NT2/D1 (cell line): Measurements from ENCODE around the gene NEK2.

Experiments
- SUZ12 ChIP-seq: IDR thresholded peaks from 2 replicates; pipeline ENCODE4 v1.6.1; 2011; ENCODE audit not compliant: insufficient read length, insufficient read depth; ENCODE audit errors: extremely low read depth
- YY1 ChIP-seq: IDR thresholded peaks from 2 replicates; pipeline ENCODE4 v1.6.1; 2011; ENCODE audit not compliant: insufficient read length, insufficient read depth
- ZNF274 ChIP-seq: IDR thresholded peaks from 2 replicates; pipeline ENCODE4 v1.6.1; 2011; ENCODE audit warnings: mild to moderate bottlenecking, low read depth, low read length

DNA sequence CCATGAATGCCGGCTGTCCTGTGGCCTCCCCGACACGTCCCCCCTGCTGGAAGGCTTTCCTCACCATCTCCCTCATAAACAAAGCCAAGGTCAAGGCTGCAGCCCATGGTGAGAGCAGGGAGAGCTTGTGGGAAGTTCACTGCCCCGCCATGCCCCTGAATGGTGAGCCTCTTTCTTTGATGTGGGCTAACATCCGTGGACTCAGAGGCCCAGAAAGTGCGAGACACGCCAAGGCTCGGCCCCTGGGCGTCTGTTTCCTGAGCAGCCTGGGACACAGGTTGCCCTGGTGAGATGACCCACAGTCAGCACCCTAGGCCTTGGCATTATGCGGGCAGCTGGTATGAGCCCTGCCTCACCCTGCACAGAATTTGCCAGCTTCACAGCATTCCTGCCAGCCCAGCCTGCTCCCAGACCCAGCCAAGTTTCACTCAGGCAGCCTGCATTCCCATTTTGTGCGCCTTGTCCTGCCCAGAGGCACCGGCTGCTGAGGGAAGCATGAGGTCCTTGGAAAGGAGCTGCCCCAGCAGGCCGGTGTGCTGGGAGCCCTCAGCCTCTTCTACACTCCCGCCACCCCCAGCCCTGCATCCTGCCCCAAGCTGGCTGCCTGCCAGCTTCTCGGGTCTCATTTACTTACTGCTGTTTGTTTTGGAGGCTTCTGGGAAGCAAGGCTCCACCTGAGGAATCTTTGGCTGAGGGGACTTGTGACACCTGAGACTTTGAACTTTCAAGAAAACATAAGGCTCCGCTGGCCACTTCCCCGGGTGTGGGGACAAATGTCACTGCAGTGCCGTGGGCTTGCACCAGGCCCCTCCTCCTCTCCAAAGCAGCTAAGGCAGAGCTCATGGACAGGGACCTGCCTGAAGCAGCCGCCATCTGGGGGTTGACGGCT, 31.9 kb downstream of the NEK2 start:
- no peak for TF ChIP-seq ZNF274
- TF ChIP-seq YY1: no peak
- TF ChIP-seq SUZ12: no peak
